ENCODE results near the gene ACMSD. TPM values are rescaled to one million over a fixed set of nuclear protein-coding genes. Genes with fewer than 3 reads are reported as not detected.
"Not testable (repeated sequence)": the region's sequence is repeated elsewhere in the genome, so short reads cannot be mapped to it uniquely, and the experiment has no call there.

Gene ACMSD
- total RNA-seq, 6 experiments from 2014 or later, result 38.3 to 145 (median 87.0) TPM

GRCh38 chr2:134815741-134816140 is 22.7 kb upstream of the ACMSD start:
- no peak overlapping the region for H3K27ac ChIP-seq

GRCh38 chr2:134818321-134818720 is 20.1 kb upstream of the ACMSD start:
- Histone ChIP-seq H3K9me3 (no peaks in the 10 kb centered on the region), H3K4me3 (no peak overlapping the region), H3K27ac (no peak overlapping the region), H3K4me1 (peaks cover 0 to 5% (median 0%) of the 10 kb centered on the region in 4 donors), H3K36me3 (no peaks in the 10 kb centered on the region), H3K27me3 (no peaks in the 10 kb centered on the region)
- WGBS (ENCODE audit: insufficient coverage, low coverage, low lambda C conversion rate, missing lambda C conversion rate), result 81% methylated on average over 3 of the region's 5 CpGs
- intact Hi-C loops (cut with DNase I), result no loop called here
- no peak for DNase-seq
- TF ChIP-seq POLR2A (IDR thresholded peaks at IDR 0.05) (no peak), CTCF (IDR thresholded peaks at IDR 0.05) (no peak)
- ATAC-seq, result no peak

More at GRCh38 chr2:134815741-134816140, 22.7 kb upstream of the ACMSD start:
- H3K9me3 ChIP-seq, result peaks cover 0 to 9% (median 0%) of the 10 kb centered on the region in 4 donors
- DNase-seq (no peak), ATAC-seq (no peak)
- no peaks in the 10 kb centered on the region for H3K27me3 ChIP-seq
- H3K4me3 ChIP-seq, result no peak overlapping the region
- no peaks in the 10 kb centered on the region for H3K4me1 ChIP-seq
- H3K36me3 ChIP-seq, result no peaks in the 10 kb centered on the region
- TF ChIP-seq CTCF (IDR thresholded peaks at IDR 0.05) (no peak), POLR2A (IDR thresholded peaks at IDR 0.05) (no peak)
- intact Hi-C loops (cut with DNase I), result no loop called here
- 40% methylated on average over 1 of the region's 1 CpG for WGBS (ENCODE audit: insufficient coverage, low coverage, low lambda C conversion rate, missing lambda C conversion rate)

GRCh38 chr2:134819334-134819733 is 19.1 kb upstream of the ACMSD start:
- H3K9me3 ChIP-seq, result no peaks in the 10 kb centered on the region
- TF ChIP-seq POLR2A (IDR thresholded peaks at IDR 0.05) (no peak), CTCF (IDR thresholded peaks at IDR 0.05) (no peak)
- peaks cover 0 to 13% (median 3%) of the 10 kb centered on the region in 4 donors for H3K4me1 ChIP-seq
- H3K4me3 ChIP-seq, result no peak overlapping the region
- WGBS (ENCODE audit: insufficient coverage, low coverage, low lambda C conversion rate, missing lambda C conversion rate), result 73% methylated on average over 2 of the region's 2 CpGs
- ATAC-seq, result no peak
- H3K27ac ChIP-seq, result no peak overlapping the region
- no peak for DNase-seq
- no peaks in the 10 kb centered on the region for H3K36me3 ChIP-seq
- intact Hi-C loops (cut with DNase I), result no loop called here
- no peaks in the 10 kb centered on the region for H3K27me3 ChIP-seq

GRCh38 chr2:134823431-134823830 is 15.0 kb upstream of the ACMSD start:
- peak overlapping the region; percentile 25 to 93 (median 89) for H3K27ac ChIP-seq
- no peaks in the 10 kb centered on the region for H3K27me3 ChIP-seq
- H3K9me3 ChIP-seq, result no peaks in the 10 kb centered on the region
- WGBS (ENCODE audit: insufficient coverage, low coverage, low lambda C conversion rate, missing lambda C conversion rate), result 28% methylated on average over 2 of the region's 2 CpGs
- intact Hi-C loops (cut with DNase I), result no loop called here
- ATAC-seq, result peak; percentile 94 to 98 (median 98)
- no peak for TF ChIP-seq CTCF (IDR thresholded peaks at IDR 0.05)
- no peak for TF ChIP-seq POLR2A (IDR thresholded peaks at IDR 0.05)
- H3K4me3 ChIP-seq, result no peak overlapping the region
- peaks cover 0 to 16% (median 3%) of the 10 kb centered on the region in 4 donors for H3K4me1 ChIP-seq
- DNase-seq, result peak in 1 of 3 donors; percentile 58
- no peaks in the 10 kb centered on the region for H3K36me3 ChIP-seq

- Histone ChIP-seq H3K4me3 (no peak overlapping the region), H3K27ac (peak overlapping the region; percentile 25 to 93 (median 89)), H3K4me1 (peaks cover 0 to 16% (median 3%) of the 10 kb centered on the region in 4 donors), H3K36me3 (no peaks in the 10 kb centered on the region), H3K9me3 (no peaks in the 10 kb centered on the region), H3K27me3 (no peaks in the 10 kb centered on the region)
- DNase-seq (no peak), ATAC-seq (peak; percentile 57 to 82 (median 76))
- TF ChIP-seq POLR2A (IDR thresholded peaks at IDR 0.05), result no peak
- TF ChIP-seq CTCF (IDR thresholded peaks at IDR 0.05), result no peak
- WGBS (ENCODE audit: insufficient coverage, low coverage, low lambda C conversion rate, missing lambda C conversion rate), result 52% methylated on average over 2 of the region's 2 CpGs
- intact Hi-C loops (cut with DNase I), result no loop called here
These were observed 14.6 kb upstream of the ACMSD start for GRCh38 chr2:134823832-134824231.

- H3K36me3 ChIP-seq; H3K4me3 ChIP-seq; H3K9me3 ChIP-seq; ATAC-seq; H3K27me3 ChIP-seq; intact Hi-C loops (cut with DNase I); H3K27ac ChIP-seq; DNase-seq: not testable (repeated sequence)
- peaks cover 0 to 16% (median 3%) of the 10 kb centered on the region in 4 donors for H3K4me1 ChIP-seq
- WGBS (ENCODE audit: insufficient coverage, low coverage, low lambda C conversion rate, missing lambda C conversion rate), result 100% methylated on average over 4 of the region's 13 CpGs
These were observed 12.7 kb upstream of the ACMSD start for GRCh38 chr2:134825716-134826115.
